ENCODE data around the gene FOXD4L6. TPM values are rescaled to one million over a fixed set of nuclear protein-coding genes. Genes with fewer than 3 reads are reported as not detected.
"Not testable (repeated sequence)": the region's sequence is repeated elsewhere in the genome, so short reads cannot be mapped to it uniquely, and the experiment has no call there.

The FOXD4L6 gene
- not detected for total RNA-seq

DNA sequence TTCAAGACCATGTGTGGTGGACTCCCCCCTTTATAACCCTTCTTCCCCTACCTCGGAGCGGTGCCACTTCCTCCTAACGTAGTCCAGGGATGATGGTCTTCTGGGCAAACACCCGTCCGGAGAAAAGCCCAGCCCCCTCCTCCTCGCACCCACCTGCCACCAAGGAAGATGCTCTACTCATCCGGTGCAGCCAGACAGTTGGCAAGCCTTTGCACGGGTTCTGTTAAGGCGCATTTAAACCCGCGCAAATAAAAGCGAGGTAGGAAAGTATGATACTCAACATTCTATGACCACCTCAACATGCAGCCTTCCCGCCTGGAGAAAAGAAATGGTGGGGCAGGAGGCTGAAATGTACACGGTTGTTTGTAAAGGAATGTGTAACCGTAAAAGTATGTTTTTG lies at the start of gene FOXD4L6:
TSS of gene FOXD4L6 (minus strand) at position 101 of the 400 bp plus-strand sequence. CDS start 298 bp downstream, outside the sequence.
- intact Hi-C loops (cut with micrococcal nuclease); H3K27me3 Mint-ChIP-seq; H3K36me3 Mint-ChIP-seq; H3K9me3 Mint-ChIP-seq; H3K27ac Mint-ChIP-seq; H3K4me3 Mint-ChIP-seq; H3K4me1 Mint-ChIP-seq (ENCODE audit: low read depth); CTCF ChIA-PET; DNase-seq; POLR2A ChIA-PET: not testable (repeated sequence)

GRCh38 chr9:41174994-41175393 lies 46.5 kb upstream of the FOXD4L6 start:
- H3K9me3 Mint-ChIP-seq; intact Hi-C loops (cut with micrococcal nuclease); DNase-seq; CTCF ChIA-PET; POLR2A ChIA-PET; H3K27ac Mint-ChIP-seq; H3K27me3 Mint-ChIP-seq; H3K36me3 Mint-ChIP-seq; H3K4me3 Mint-ChIP-seq; H3K4me1 Mint-ChIP-seq (ENCODE audit: low read depth): not testable (repeated sequence)

DNA sequence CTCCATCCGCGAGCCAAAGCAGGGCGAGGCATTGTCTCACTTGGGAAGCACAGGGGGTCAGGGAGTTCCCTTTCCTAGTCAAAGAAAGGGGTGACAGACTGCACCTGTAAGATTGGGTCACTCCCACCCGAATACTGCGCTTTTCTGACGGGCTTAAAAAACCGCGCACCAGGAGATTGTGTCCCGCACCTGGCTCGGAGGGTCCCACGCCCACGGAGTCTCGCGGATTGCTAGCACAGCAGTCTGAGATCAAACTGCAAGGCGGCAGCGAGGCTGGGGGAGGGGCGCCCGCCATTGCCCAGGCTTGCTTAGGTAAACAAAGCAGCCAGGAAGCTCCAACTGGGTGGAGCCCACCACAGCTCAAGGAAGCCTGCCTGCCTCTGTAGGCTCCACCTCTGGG lies 21.6 kb upstream of the FOXD4L6 start:
- H3K9me3 Mint-ChIP-seq; CTCF ChIA-PET; H3K36me3 Mint-ChIP-seq; intact Hi-C loops (cut with micrococcal nuclease); H3K27me3 Mint-ChIP-seq; H3K4me1 Mint-ChIP-seq (ENCODE audit: low read depth); H3K27ac Mint-ChIP-seq; POLR2A ChIA-PET; H3K4me3 Mint-ChIP-seq: not testable (repeated sequence)
- DNase-seq: peak; percentile 5

DNA sequence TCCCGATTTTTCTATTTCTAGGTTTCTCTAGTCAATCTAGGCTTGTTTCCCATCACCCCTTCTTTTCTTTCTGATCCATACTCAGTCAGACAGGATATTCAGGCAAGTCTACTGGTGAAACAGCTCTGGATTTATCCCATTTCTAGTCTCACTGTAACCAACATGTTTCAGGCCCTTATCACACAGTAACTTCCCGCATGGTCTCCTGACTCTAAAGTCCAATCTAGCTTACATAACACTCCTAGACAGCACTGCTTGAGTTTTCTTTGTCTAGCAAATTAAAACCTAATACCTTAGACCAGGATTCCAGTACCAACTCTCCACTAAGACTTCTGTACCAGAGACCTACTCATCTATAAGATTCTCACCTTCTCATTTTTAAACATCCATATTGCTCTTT lies 13.4 kb upstream of the FOXD4L6 start:
- H3K27me3 Mint-ChIP-seq; POLR2A ChIA-PET; DNase-seq; H3K4me1 Mint-ChIP-seq (ENCODE audit: low read depth); H3K36me3 Mint-ChIP-seq; H3K9me3 Mint-ChIP-seq; intact Hi-C loops (cut with micrococcal nuclease); CTCF ChIA-PET; H3K27ac Mint-ChIP-seq; H3K4me3 Mint-ChIP-seq: not testable (repeated sequence)

DNA sequence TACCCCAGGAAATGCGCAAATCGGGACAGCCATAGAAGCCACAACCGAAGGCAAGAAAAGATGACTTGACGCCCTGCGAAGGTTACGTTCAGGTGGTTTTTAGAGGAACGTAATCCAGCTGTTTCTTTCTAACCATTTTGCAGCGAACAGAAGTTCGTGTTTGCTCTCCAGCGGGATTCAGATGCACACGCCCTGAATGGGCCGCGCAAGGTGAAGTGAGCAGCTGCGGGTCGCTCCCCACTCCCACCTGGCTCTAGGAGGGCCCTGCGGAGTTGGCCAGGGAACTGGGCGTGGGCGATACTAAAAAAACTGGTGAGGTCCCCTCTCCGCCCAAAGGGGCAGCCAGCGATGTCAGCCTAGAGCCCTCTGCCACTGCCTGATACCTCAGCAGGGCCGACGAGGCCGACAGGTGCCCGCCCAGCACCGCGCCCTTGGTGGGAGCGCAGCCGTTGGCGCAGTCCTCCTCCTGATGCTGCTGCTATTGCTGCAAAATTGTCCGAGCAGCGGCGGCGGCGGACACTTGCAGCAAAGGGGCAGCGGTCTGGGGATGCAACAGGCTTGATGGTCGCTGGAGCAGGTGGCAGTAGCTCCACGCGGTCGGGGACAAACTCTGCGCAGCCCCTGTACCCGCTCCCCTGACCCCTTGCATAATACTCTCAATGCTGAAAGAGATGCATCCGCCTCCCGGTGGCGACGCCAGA lies 1.6 kb downstream of the FOXD4L6 start:
- intact Hi-C loops (cut with micrococcal nuclease); POLR2A ChIA-PET; H3K36me3 Mint-ChIP-seq; H3K4me3 Mint-ChIP-seq; H3K27me3 Mint-ChIP-seq; H3K27ac Mint-ChIP-seq; CTCF ChIA-PET; H3K4me1 Mint-ChIP-seq (ENCODE audit: low read depth); DNase-seq; H3K9me3 Mint-ChIP-seq: not testable (repeated sequence)

DNA sequence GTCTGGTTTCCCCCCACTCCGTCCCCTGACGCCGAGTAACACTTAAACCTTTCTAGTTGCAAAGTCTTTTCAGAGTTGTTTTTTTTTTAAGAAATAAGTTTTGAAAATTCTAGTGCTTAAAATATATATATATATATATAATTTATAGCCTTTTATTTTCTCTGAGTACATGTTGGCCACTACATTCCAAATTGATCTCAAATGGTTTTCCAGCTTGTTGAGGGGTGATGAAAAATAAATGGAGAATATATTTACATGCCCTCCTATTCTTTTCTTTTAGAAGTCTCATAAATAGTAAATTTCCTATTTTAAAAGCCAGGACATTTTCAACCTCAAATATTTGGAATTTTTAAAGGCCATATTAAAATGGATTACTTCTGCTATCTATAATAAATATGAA lies 2.5 kb downstream of the FOXD4L6 start:
- H3K9me3 Mint-ChIP-seq; H3K36me3 Mint-ChIP-seq; POLR2A ChIA-PET; intact Hi-C loops (cut with micrococcal nuclease); DNase-seq; CTCF ChIA-PET; H3K4me3 Mint-ChIP-seq; H3K27ac Mint-ChIP-seq; H3K27me3 Mint-ChIP-seq; H3K4me1 Mint-ChIP-seq (ENCODE audit: low read depth): not testable (repeated sequence)

DNA sequence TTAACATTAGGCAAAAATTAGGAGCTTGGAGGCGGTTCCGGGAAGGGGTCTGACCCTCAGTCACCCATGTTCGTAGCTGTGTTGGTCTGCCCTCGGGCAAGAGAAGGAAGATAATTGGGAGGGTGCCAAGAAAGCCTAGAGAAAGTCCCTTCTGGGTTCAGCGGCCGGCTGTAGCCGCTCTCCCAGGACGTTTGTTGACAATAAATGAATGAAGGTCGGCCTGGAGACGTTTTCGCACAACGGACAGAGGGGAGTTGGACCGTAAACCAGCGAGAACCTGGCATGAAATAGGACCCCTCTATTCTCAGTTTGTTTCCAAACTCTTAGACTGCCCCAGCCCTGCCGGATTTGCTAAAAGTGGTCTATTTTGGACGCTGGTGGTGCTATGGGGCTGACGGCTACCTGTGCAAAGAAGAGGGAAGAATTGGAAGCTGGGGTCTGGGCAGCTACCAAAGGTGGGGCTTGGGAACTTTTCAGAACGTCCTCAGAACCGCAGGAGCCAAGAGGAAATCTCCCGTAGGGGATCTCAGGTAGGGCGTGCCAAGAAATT lies 3.3 kb downstream of the FOXD4L6 start:
- H3K9me3 Mint-ChIP-seq; H3K27ac Mint-ChIP-seq; H3K27me3 Mint-ChIP-seq; POLR2A ChIA-PET; CTCF ChIA-PET; H3K4me1 Mint-ChIP-seq (ENCODE audit: low read depth); H3K36me3 Mint-ChIP-seq; intact Hi-C loops (cut with micrococcal nuclease); H3K4me3 Mint-ChIP-seq; DNase-seq: not testable (repeated sequence)

GRCh38 chr9:41124250-41125108 lies 4.0 kb downstream of the FOXD4L6 start:
- intact Hi-C loops (cut with micrococcal nuclease); H3K4me1 Mint-ChIP-seq (ENCODE audit: low read depth); H3K27ac Mint-ChIP-seq; POLR2A ChIA-PET; H3K36me3 Mint-ChIP-seq; CTCF ChIA-PET; H3K4me3 Mint-ChIP-seq; H3K27me3 Mint-ChIP-seq; DNase-seq; H3K9me3 Mint-ChIP-seq: not testable (repeated sequence)

- DNase-seq; H3K9me3 Mint-ChIP-seq; POLR2A ChIA-PET; H3K27ac Mint-ChIP-seq; H3K4me3 Mint-ChIP-seq; H3K4me1 Mint-ChIP-seq (ENCODE audit: low read depth); intact Hi-C loops (cut with micrococcal nuclease); H3K27me3 Mint-ChIP-seq; H3K36me3 Mint-ChIP-seq; CTCF ChIA-PET: not testable (repeated sequence)
These were observed 4.7 kb downstream of the FOXD4L6 start for GRCh38 chr9:41123812-41124211.

DNA sequence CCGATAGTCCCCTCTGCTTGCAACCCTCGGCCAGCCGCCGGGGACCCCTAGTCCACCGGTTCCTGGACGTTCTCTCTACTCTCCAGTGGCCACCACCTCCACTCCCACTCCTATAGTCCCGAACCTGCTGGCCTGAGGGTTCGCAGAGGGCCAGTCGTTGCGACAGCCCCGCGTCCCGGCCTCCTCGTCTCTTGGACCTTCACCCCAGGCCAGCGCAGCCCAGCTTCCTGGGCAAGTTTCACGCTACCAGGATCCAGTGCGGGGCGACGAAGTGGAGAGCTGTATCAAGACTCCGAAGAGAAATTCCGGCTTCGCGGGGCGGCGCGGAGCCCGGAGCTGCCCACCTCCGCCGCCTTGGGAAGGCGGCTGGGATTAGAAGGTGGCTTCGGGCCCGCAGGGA lies 5.1 kb downstream of the FOXD4L6 start:
- H3K9me3 Mint-ChIP-seq; H3K4me3 Mint-ChIP-seq; H3K36me3 Mint-ChIP-seq; H3K27ac Mint-ChIP-seq; H3K4me1 Mint-ChIP-seq (ENCODE audit: low read depth); intact Hi-C loops (cut with micrococcal nuclease); DNase-seq; POLR2A ChIA-PET; CTCF ChIA-PET; H3K27me3 Mint-ChIP-seq: not testable (repeated sequence)

- H3K4me3 Mint-ChIP-seq; H3K9me3 Mint-ChIP-seq; H3K27me3 Mint-ChIP-seq; H3K36me3 Mint-ChIP-seq; H3K4me1 Mint-ChIP-seq (ENCODE audit: low read depth); CTCF ChIA-PET; intact Hi-C loops (cut with micrococcal nuclease); DNase-seq; POLR2A ChIA-PET; H3K27ac Mint-ChIP-seq: not testable (repeated sequence)
These were observed 7.8 kb downstream of the FOXD4L6 start for GRCh38 chr9:41120696-41121095.

DNA sequence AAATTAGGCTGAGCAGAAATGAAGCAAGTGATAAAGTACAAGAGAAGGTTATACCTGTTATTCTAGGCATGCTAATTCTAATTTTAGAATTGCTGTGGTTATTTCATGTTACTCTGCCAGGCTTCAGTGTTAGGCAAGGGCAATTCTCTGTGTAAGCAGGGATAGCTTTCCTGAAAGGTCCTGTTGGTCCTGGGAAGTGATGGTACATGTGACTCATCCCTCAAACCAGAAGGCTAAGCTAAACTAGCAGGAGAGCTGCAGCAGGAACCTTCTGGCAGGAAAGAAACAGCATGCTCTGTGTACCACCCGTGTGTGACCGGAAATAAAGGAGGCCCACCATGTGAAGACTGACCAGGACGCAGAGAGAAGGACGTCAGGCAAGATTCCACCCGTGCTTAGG lies 8.8 kb downstream of the FOXD4L6 start:
- POLR2A ChIA-PET; H3K9me3 Mint-ChIP-seq; H3K36me3 Mint-ChIP-seq; H3K4me1 Mint-ChIP-seq (ENCODE audit: low read depth); CTCF ChIA-PET; H3K27me3 Mint-ChIP-seq; H3K4me3 Mint-ChIP-seq; DNase-seq; intact Hi-C loops (cut with micrococcal nuclease); H3K27ac Mint-ChIP-seq: not testable (repeated sequence)

GRCh38 chr9:41119311-41119710 lies 9.2 kb downstream of the FOXD4L6 start:
- POLR2A ChIA-PET; H3K36me3 Mint-ChIP-seq; H3K27ac Mint-ChIP-seq; H3K9me3 Mint-ChIP-seq; intact Hi-C loops (cut with micrococcal nuclease); H3K4me3 Mint-ChIP-seq; DNase-seq; H3K4me1 Mint-ChIP-seq (ENCODE audit: low read depth); H3K27me3 Mint-ChIP-seq; CTCF ChIA-PET: not testable (repeated sequence)
